CD4-positive, alpha-beta T cell treated with Interleukin-15 for 4 hours (primary cell): ENCODE measurements around the gene METTL24.

Experiments used
- DNase-seq: peaks from one replicate; pipeline ENCODE4 v3.0.0-alpha.2; 2020; ENCODE audit warnings: low spot score

METTL24 gene, protein sequence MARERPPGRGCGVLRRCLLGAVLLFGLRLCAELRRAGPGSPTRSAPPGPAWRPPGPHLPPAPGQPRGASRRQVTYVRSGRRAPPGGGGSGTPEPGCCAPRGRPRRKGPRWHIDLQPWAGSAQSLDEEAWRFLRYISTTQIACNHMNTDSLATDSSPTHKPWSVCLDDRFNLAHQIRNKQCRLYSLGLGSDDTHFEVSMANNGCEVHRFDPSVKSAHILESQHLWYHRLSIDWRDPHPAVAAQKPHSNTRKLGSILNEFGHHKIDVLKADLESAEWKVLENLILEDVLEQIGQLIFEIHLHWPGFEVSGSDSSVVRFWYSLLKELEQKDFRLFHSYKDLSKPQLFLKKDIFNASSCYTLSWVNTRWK

DNA sequence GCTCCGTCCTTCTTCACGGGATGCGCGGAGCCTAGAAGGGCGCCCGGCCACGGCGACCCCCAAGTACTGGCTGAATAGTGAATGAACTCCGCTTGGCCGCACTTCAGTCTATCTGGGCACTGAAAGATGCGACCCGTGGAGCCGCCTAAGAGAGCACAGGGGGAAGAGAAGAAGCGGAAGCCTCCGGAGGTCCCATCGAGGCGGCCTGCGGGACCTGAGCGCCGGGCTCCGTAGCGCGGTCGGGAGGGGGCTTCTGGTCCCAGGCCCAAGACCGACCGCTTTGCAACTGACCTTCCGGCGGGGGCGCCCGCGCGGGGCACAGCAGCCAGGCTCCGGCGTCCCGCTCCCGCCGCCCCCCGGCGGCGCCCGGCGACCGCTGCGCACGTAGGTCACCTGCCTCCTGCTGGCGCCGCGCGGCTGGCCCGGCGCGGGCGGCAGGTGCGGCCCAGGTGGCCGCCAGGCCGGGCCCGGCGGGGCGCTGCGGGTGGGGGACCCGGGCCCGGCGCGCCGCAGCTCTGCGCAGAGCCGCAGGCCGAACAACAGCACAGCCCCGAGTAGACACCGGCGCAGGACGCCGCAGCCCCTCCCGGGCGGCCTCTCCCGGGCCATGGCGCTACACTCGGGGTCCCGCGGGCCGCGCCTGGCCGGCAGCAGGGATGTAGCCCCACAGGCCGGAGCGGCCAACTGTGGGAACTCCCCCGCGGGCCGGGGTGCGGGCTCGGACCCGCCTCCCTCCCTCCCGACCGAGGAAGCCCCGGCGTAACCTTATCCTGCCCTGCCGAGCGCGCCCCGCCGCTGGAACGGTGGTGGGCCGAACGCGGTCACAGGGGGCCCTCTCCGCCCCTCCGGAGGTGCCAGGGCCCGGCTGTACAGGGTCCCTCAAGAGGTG lies at the start of gene METTL24:
METTL24 (minus strand) TSS at position 686 of the 889 bp plus-strand sequence; CDS start at position 609, 77 bp downstream.
- DNase-seq: no peak

DNA sequence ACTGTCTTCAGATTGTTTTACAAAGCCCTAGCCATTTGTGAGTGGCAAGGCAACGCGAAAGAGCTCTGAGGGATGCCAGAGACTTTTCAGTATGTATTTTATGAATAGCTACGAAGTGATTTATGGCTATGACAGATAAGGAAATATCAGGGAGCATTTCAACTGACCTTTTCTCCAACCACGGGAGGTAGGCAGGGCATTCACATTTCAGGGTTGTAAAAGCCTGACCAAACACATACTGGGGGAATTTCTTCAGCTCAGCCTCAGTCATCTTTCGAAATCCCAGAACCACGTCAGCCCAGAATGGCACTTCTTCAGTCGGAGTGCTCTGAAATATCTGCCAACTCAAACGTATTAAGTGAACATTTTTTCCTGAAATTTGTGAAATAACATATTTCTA lies 46.5 kb upstream of the METTL24 start:
- no peak for DNase-seq

DNA sequence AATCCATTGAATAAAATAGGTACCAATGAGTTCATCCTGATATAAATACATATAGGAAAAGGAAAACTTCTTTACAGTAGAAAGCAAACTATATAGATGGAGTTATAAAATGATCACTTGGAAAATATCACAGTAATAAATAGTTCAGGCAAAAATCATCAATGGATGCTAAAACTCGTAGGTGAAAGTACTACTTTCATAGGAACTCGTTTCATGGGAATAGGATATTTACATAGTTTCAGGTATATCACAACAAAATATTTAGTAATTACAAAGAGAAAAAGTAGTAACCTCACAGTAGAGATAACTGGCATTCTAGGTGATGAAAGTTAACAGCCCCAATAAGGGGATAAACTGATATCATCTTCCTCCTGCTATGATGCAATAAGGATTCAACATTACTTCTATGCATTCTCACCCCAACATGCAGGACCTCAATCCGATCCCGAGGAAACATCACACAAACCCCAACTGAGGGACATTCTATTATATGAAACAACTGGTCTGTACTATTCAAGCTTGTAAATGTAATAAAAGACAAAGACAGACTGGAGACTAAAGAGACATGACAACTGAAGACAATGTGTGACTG lies 43.5 kb upstream of the METTL24 start:
- no peak for DNase-seq

DNA sequence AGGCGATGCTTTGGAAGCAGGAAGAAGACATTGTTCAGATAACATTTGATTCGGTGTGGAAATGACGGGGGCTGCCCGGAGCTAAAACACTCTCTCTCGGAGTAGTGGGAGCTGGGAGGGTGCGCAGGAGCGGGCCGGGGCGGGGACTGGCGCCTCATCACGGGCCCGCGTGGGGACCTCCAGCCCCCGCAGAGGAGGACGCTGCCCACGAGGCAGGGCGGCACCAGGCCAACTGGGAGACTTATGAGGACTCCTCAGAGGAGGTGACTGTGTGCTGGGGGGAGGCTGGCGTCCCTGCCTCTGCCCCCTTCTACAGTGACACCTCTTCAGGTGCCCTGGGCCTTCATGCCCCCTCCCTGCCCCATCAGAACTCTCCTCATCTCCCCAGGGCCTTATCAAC lies 42.1 kb upstream of the METTL24 start:
- DNase-seq: no peak

DNA sequence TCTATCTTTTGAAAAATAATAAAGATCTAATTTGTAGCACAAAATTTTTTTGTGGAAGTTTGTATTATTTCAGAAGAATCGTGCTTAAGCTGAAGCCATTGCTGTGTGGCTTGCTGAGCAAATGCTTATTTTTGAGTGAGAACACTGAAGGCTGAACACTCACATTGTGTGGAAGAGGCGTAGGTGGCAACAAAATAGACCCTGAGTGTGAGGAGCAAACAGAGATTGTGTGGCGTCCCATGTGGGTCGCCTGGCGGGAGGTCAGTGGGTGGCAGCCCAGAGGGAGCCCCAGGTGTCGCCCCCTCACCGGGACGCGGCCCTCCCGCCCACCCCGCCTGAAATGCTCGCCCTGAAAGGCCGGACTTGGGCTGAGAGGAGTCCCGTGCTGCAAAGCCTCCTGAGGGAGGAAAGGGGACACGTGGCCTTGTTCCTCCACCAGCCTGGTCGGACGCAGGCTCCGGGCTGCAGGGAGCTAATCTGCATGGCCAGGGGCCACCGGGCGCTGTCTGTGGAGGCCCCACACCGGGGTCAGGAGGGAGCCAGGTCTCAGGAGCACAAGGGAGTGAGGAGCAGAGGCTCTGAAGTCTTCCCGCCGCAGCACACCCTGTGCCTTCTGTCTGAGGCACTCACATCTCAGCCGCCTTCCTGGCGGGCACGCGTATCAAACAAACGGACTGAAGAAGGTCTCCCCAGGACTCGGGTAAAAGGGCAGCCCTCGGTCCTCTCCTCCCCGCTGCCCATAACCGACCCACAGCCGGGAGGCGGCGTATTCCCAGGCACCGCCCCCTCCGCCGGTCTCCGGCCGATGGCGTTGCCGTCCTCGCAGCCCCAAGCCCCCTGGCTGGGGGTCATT lies 41.3 kb upstream of the METTL24 start:
- DNase-seq: no peak

DNA sequence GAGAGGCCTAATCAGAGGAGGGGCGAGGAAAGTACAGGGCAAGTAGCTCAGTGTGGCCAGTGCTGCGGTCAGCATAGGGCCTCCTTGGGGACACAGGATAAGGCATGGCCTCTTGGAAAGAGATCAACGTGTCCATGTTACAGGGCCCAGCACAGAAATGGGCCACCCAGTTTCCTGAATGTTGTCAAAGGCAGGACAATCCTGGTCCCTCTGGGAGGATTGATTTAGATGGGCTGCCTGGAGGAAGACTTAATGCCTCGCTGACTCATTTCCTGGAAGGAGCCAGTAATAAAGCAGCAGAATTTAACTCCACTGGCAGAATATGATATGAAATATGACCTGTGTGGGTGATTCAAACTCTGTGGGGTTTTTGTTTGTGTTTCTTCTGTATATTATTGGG lies 40.6 kb upstream of the METTL24 start:
- DNase-seq: no peak

DNA sequence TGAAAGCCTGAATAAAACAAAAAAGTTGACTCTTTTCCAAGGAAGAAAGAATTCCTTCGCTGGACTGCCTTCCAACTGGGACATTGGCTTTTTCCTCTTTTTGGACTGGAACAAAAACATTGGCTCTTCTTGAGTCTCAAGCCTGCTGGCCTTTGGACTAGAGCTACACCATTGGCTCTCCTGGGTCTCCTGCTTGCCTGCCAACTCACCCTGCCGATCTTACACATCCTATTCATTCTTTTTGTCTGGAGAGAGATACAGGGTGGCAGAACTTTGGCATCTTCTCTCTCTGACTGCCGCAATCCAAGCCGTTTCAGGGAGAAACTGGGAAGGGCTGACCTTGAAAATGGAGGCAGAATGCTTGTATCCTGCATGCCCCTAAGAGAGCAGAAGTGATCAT lies 37.1 kb upstream of the METTL24 start:
- no peak for DNase-seq

DNA sequence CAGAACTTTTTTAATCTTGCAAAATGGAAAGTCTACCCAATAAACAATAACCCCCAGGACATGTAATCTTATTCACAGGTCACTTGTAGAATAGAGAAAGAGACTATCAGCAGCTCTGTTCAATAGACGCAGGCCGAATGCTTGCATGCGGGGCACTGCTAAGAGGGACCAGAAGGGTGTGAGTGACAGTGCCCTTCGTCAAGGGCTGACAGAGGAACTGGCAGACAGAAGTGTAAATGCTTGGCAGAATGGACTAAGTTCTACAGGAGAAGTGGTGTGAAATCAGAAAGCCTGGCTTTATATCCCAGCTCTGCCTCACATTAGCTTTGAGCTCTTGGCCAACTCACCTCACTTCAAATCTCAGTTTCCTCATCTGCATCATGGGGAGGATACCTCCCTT lies 36.3 kb upstream of the METTL24 start:
- no peak for DNase-seq

DNA sequence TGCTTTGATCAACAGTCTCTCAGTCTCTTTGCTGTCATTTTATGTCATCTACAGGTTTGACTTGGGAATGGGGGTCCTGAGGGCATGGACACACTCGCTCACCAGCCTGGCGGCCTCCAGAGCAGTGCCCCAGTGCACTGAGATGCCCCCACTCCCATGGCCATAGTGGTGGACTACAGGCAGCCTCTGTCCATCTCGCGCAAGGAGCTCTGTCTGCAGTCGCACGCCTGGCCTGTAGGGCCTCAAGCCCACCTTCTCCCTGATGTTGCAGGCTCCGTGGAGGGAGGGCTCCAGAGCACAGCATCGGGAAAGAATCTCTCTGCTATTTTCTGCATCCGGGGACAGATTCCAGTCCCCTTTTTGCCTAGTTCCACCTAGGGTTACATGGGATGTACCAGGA lies 34.6 kb upstream of the METTL24 start:
- DNase-seq: no peak

DNA sequence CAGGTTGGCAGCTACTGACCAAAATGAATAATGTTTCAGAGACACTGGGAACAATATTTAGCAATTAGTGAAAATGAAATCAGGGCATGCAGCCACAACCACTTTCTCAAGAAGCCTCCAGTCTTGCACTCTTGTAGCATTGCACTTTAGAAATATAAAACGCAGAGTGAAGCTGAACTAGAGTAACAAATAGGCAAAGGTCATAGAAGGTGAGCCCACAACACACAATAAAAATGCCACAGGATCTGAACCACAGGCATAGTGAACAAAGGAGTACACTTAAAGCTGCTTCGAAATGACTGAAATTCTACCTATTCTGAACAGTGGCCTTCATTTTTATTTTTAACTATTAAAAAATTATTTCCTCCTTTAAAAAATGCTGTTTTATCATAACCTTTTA lies 32.3 kb upstream of the METTL24 start:
- DNase-seq: no peak

DNA sequence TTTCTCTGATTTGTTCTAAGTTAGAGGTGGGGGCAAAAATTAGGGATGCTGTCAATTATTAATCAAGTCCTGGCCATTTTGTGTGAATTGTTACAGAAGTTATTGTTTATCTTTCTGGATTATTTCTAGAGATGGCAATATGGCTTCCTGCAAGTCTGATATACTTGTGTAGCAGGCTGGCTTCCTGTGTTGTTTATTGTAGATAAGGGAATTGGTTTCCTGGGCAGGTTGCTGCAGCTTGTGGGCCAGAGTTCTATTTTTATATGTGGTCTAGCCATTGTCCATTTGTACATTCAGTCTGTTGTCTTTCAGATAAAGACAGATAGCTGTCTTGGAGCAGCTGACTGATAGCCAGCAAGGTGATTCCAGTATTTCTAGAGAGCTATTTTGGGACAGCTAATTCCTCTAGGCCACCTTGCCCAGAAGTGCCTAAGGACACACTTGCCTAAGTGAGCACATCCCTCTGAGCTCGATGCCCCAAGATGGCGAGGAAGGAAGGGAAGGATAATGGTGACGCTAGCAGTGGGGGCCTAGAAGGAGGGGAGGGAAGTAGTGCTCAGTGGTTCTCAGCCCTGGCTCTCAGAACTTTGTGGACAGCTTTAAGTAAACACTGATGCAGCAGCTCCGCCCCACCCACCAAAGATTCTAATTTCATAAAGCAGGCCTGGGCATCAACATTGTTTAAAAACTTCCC lies 31.7 kb upstream of the METTL24 start:
- no peak for DNase-seq

DNA sequence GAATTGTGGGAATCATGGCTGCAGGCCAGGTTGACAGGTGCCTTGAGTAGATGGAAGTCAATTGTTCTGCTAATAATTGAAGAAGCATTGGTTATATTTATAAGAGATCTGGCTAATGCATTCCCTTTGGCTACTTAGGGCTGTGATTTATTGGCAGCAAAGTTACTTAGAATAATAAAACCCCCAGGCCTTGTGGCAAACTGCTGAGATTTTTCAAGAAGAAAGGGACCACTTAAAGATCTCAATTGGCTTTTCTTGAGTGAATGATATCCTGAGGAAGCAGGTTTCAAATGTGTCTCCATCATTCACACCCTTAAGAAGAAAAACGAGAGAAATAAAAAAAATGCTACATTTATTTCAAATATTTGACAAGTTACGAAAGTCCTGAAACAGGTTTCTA lies 29.8 kb upstream of the METTL24 start:
- no peak for DNase-seq

DNA sequence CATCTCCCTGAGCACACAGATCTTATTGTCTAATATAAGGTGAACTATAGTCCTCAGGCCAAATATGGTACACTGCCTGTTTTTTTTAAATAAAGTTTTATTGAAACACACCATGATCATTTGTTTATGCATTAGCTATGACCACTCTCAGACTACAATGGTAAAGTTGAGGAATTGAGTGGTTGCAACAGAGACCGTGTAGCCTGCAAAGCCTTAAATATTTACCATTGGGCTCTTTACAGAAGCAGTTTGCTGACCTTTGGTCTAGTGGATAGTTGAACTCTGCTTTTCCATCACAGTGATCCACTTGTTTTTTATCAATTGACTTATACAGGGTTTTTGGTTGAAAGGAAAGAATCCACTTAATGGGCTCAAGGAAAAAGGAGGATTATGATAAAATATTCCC lies 27.3 kb upstream of the METTL24 start:
- no peak for DNase-seq

DNA sequence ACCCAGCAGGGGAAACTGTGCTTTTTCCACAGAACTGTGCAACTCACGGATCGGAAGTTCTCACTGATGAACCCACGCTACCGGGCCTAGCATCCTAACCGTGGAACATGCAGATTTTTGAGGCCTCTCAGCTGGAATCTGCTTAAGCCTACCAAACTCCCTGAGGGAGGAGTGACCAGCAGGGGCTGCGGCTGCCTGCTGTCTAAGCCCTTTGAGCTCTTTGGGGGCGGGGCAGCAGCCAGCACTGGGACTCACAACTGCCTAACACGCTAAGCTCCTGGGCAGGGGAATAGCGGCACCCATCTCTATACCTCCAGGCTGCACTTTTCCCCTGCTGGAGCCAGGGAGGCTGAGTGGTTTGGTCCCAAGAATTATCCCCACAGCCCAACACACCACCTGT lies 20.4 kb upstream of the METTL24 start:
- no peak for DNase-seq

DNA sequence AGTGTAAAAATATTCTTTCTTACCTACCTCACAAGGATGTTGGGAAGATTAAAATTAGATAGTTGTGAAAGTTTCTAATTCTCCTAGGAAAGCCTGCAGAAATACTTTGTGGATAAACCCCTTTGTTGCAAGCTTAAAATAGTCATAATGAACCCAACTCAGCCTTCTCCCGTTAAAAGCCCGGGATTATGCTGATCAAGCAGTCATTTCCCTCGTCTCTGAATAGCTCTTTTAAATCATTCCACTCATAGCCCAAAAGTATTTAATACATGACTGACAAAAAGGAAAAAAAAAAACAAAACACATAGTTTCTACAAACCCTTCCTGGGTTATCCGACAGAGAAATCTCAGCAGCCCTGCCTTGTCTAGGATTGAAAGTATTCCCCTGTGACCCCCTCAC lies 10.9 kb upstream of the METTL24 start:
- DNase-seq: no peak

DNA sequence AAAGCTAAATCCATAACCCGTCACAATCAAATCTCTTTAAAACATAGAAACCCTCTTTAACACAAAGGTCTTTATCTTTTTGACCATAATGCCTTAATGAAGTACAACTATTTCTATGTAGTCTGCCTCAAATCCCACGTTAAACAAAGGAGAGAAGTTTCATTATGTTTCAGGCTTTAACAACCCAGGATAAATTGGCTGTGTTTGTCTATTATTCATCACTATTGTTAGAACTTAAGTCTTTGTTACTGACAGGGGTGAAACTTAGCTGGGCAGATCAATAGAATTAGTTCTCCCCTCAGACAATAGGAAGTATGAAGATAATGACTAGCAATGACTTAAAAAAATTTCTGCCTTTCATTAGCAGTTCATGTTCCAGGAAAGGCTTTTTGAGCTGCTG lies 10.1 kb upstream of the METTL24 start:
- no peak for DNase-seq

DNA sequence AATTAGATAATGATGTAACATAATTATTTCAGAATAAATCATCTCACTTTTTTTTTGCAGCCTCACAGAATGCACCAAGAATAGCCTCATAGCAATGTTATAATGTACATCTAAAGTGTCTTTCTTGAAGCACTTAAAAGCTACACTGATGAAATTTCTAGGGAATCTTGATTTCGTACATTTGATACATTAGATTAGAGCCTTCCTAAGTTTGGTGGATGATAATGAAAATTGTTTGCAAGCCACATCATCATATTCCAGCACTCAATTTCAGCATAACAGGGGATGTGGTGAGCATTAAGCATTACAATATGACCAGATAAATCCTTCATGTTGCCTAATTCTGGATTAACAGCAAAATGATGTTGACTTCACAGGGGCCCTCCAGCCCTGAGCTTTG lies 9.7 kb upstream of the METTL24 start:
- no peak for DNase-seq

DNA sequence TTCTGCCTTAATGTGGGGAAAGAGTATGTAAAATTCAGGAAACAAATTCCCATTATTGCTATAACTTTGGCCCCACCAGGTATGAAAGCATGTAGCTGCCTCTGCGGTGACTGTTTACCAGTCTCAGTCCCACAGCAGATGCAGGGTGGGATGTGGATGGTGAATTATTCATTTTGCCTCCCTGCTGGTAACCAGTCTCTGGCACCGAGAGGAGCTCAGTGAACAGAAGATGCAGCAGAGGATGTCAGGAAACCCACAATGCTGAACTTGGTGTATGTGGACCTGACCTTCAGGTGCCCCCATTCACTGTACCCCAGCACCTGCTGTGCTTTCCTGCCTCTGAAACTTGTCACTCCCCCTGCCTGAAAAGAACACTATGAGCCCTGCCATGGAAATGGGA lies 8.8 kb upstream of the METTL24 start:
- no peak for DNase-seq

DNA sequence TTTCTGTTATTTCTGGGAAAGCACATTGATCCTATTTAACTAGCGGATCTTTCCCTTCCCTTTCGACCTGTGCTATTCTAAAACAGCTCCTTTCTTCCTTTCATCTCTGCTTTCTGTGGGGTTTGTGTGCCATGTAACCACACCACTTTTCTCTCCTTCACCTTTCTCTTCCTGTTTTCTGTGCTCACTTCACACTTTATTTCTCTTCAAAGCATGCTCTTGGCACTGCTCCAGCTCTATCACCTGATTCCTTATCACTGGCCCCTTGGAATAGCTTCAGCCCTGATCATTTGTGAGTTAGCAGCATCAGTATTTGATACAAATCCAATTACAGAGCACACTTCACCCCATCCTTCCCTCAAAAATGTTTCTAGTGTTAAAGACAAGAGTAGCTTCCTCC lies 8.1 kb upstream of the METTL24 start:
- DNase-seq: no peak

DNA sequence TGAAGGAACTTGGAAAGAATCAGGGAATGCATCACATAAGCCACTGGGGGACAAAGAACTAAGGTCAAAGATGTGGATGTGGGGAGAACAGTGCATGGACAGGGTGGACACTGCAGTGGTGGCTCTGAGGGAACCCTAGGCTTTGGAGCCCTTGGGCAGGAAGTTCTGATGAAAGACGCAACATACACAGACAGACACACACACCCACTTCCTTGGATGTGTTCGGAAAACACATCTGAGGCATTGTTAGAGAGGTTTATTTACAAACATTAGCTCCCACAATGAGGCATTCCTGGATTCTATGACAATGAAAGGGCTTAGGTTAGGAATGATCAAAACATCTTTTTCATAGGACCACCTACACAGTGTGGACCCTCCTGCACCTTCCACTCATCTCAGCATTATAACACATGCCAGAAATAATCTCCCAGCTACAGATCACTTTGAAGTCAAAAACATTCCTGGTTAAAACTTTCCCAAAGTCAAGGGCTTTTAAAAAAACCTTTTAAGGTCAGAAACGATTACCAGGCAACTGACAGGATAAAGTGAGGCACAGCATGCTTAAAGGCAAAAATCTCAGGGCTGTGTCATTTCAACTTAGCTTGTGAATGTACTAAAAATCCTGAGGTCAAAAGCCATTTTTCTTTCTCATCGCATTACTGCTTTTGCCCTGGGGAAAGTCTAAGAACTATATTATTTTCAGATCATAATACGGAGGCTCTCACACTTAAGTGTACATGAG lies 6.4 kb upstream of the METTL24 start:
- DNase-seq: no peak

DNA sequence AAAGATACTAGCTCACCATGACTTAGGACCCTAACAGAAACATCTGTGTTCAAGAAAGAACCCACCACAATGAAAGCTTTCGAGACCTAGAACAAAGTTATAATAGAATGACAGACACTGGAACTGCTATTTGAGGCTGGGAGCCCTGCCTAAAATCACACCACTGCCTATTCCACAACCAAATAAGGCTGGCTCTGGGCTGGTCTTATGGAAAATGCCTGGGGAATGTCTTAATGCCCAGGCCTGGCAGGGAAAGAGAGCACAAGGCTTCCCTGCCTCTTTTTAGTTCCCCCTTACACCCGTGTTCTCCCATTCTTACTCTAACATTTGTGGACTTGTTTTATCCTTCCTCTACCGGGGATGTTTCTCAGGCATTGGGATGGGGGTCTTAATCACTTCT lies 5.6 kb upstream of the METTL24 start:
- DNase-seq: no peak
